MCF 10A (cell line): Measurements from ENCODE around the gene SERPINA9. TPM values are rescaled to one million over a fixed set of nuclear protein-coding genes. Genes with fewer than 3 reads are reported as not detected.

Experiments used
- BruUV-seq: library from RNA; stranded (reverse); fragments of 400-500 nt; replicated peaks from 2 replicates; lab custom pipeline; 2021; lab: Mats Ljungman, UMichigan
- CTCF ChIA-PET: fragments of 300-600 bp; sonication (Branson Sonifier 250); formaldehyde crosslinking; extraction: SDS; loops from one replicate; lab custom pipeline; 2021; ENCODE audit warnings: antibody characterized with exemption, inconsistent platforms; lab: Yijun Ruan, JAX
- POLR2A ChIA-PET: fragments of 300-600, 350-650 bp; sonication (Branson Sonifier 250); formaldehyde crosslinking; extraction: SDS; loops from one replicate; lab custom pipeline; 2020; ENCODE audit warnings: antibody characterized with exemption, inconsistent platforms; lab: Yijun Ruan, JAX
- DNase-seq: peaks from one replicate; pipeline ENCODE4 v3.0.0-alpha.2; 2018; ENCODE audit not compliant: unreplicated experiment
- H3K27ac Mint-ChIP-seq: one replicate; pipeline ENCODE4 v1.8.0; 2022; ENCODE audit warnings: mild to moderate bottlenecking, low read depth, mixed read lengths; ENCODE audit not compliant: unreplicated experiment
- H3K27me3 Mint-ChIP-seq: one replicate; pipeline ENCODE4 v1.8.0; 2022; ENCODE audit warnings: mixed read lengths; ENCODE audit not compliant: insufficient read depth, unreplicated experiment
- H3K36me3 Mint-ChIP-seq: one replicate; pipeline ENCODE4 v1.8.0; 2022; ENCODE audit warnings: mild to moderate bottlenecking, moderate library complexity, mixed read lengths; ENCODE audit not compliant: insufficient read depth, unreplicated experiment
- H3K4me1 Mint-ChIP-seq: one replicate; pipeline ENCODE4 v1.8.0; 2022; ENCODE audit warnings: mixed read lengths; ENCODE audit not compliant: insufficient read depth, unreplicated experiment
- H3K4me3 Mint-ChIP-seq: one replicate; pipeline ENCODE4 v1.8.0; 2022; ENCODE audit warnings: mild to moderate bottlenecking, moderate library complexity, mixed read lengths; ENCODE audit not compliant: unreplicated experiment
- H3K9me3 Mint-ChIP-seq: one replicate; pipeline ENCODE4 v1.8.0; 2022; ENCODE audit warnings: mixed read lengths; ENCODE audit not compliant: unreplicated experiment
- intact Hi-C: fragments of 100-400 bp; cut with micrococcal nuclease; formaldehyde crosslinking; loops from 2 replicates; pipeline ENCODE4 v1.14.1; 2022
- total RNA-seq: library from RNA; stranded (reverse); gene quantifications from 2 replicates; pipeline ENCODE4 v1.2.3, GENCODE V29; 2022
- TF ChIP-seq, protein P1 (sequence below): fragments of 200-600 bp; IDR thresholded peaks from one replicate; pipeline ENCODE4 v1.8.0; 2022; ENCODE audit warnings: antibody characterized with exemption, mild to moderate bottlenecking; ENCODE audit not compliant: unreplicated experiment

Gene SERPINA9
- total RNA-seq, 1 experiment from 2014 or later = not detected

DNA sequence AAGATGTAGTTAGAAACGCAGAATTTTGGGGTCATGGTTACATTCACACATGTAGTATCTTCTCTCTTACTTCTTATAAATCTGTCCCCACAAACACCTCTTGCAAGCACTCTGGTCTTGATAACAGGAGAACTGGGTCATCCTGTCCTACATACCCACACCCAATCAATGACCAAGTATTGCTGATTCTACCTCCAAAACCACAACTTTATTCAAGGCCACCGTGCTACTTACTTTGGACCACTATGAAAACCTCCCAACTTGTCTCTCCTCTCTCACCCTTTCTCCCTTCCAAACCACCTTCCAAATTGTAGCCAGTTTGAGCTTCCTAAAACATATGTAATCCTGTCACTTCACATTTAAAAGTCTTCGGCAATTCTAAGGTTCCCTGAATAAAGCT lies 28.8 kb downstream of the SERPINA9 start:
- intact Hi-C loops = no loop called here
- CTCF ChIA-PET = interaction anchor here (0.6 to 1.3 kb wide), 5 partner anchors 13 to 311 kb away, joined by 3 to 6 read pairs (median 4); no protein-coding TSS in a partner anchor
- no peak for DNase-seq
- Mint-ChIP-seq H3K27ac (no peak overlapping the region), H3K27me3 (peaks cover 34% of the 10 kb centered on the region), H3K4me3 (no peak overlapping the region), H3K4me1 (no peaks in the 10 kb centered on the region), H3K9me3 (no peaks in the 10 kb centered on the region), H3K36me3 (no peaks in the 10 kb centered on the region)
- BruUV-seq = no TSS peak
- POLR2A ChIA-PET = interaction anchor here (0.6 kb wide), 1 partner anchor 163 kb away, joined by 3 read pairs; no protein-coding TSS in a partner anchor
- TF ChIP-seq, protein P1, sequence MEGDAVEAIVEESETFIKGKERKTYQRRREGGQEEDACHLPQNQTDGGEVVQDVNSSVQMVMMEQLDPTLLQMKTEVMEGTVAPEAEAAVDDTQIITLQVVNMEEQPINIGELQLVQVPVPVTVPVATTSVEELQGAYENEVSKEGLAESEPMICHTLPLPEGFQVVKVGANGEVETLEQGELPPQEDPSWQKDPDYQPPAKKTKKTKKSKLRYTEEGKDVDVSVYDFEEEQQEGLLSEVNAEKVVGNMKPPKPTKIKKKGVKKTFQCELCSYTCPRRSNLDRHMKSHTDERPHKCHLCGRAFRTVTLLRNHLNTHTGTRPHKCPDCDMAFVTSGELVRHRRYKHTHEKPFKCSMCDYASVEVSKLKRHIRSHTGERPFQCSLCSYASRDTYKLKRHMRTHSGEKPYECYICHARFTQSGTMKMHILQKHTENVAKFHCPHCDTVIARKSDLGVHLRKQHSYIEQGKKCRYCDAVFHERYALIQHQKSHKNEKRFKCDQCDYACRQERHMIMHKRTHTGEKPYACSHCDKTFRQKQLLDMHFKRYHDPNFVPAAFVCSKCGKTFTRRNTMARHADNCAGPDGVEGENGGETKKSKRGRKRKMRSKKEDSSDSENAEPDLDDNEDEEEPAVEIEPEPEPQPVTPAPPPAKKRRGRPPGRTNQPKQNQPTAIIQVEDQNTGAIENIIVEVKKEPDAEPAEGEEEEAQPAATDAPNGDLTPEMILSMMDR = no peak

DNA sequence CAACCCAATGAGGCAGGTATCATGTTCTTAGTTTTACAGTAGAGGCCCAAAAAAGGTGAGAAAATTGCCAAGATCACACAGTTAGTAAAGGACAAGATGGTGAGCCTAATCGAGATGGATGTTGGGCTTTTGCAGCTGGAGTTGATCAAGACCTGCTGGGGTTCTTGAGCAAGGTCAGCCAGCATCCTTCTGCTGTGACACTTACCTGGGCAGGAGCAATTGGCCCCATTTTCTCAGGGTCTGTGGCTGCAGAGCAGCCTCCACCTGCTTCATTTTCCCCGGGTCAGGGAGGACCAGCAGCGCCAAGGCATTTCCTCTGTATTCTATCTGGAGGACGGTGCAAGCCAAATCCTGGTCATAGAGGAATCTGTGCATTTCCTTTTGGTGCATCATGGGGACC lies 29.9 kb downstream of the SERPINA9 start:
- Mint-ChIP-seq H3K36me3 (no peaks in the 10 kb centered on the region), H3K9me3 (peaks cover 7% of the 10 kb centered on the region), H3K27ac (no peak overlapping the region), H3K4me3 (no peak overlapping the region), H3K27me3 (peaks cover 23% of the 10 kb centered on the region), H3K4me1 (no peaks in the 10 kb centered on the region)
- ChIA-PET POLR2A (no interaction called here), CTCF (interaction anchor here (0.8 to 1.3 kb wide), 4 partner anchors 12 to 310 kb away, joined by 3 to 6 read pairs (median 4); no protein-coding TSS in a partner anchor)
- BruUV-seq = no TSS peak
- TF ChIP-seq, protein P1 = no peak
- DNase-seq = no peak
- intact Hi-C loops = no loop called here

DNA sequence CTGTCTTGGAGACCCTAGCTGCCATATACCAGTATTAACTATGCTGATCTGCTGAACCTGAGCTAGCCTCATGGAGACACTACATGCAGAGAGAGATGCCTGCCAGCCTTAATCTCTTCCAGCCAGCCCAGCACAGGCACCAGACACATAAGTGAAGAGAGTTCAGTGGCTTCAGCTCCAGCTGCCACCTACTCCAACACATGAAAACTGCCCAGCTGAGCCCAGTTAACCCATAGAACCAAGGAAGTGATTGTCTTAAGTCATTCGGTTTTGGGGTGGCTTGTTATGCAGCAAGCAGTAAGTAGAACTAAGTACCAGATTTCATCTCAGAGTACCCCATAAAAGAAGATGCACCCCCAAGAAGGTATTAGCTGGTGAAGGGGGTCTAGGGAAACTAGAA lies 31.0 kb downstream of the SERPINA9 start:
- POLR2A ChIA-PET = no interaction called here
- Mint-ChIP-seq H3K9me3 (peaks cover 7% of the 10 kb centered on the region), H3K4me3 (no peak overlapping the region), H3K4me1 (no peaks in the 10 kb centered on the region), H3K27ac (no peak overlapping the region), H3K36me3 (no peaks in the 10 kb centered on the region), H3K27me3 (peaks cover 12% of the 10 kb centered on the region)
- intact Hi-C loops = no loop called here
- no peak for DNase-seq
- TF ChIP-seq, protein P1 = no peak
- no TSS peak for BruUV-seq
- CTCF ChIA-PET = interaction anchor here (0.6 to 3.2 kb wide), 5 partner anchors 11 to 154 kb away, joined by 3 to 15 read pairs (median 4); no protein-coding TSS in a partner anchor

DNA sequence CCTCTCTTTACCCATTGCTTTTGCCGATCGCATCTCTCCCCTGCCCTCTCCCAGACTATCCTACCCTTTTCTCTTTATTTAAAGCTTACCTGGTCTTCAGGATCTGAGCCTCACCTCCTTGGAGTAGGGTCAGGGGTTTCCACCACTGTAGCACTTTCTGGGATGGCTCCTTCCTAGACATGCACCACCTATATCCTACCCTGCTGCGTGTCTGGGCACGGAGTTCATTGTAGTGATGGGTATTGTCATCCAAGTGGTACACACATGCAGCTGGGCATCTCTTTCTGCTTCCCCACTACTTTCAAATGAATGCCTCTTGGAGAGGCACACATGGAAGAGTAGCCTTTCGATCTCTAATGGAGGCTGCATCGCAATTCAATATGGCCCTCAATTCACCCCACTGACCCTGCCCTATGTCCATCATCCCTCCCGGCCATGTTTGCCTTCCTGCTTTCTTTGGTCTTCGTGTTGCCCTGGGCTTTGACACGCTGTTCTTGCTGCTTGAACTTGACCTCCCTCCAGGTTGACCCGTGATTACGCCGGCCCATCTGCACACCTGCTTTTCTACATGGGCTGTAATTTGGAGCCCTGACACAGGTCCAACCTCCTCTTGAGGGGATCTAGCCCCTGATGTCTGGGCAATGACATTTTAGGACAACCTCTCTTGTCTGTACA lies 34.3 kb downstream of the SERPINA9 start:
- H3K4me3 Mint-ChIP-seq = no peak overlapping the region
- no peaks in the 10 kb centered on the region for H3K27me3 Mint-ChIP-seq
- TF ChIP-seq, protein P1 = no peak
- ChIA-PET CTCF (interaction anchor here (0.7 to 3.2 kb wide), 2 partner anchors 8 to 100 kb away, joined by 3 to 15 read pairs; no protein-coding TSS in a partner anchor), POLR2A (no interaction called here)
- intact Hi-C loops = no loop called here
- H3K36me3 Mint-ChIP-seq = peaks cover 4% of the 10 kb centered on the region
- no peak for DNase-seq
- no peaks in the 10 kb centered on the region for H3K4me1 Mint-ChIP-seq
- H3K9me3 Mint-ChIP-seq = peaks cover 7% of the 10 kb centered on the region
- H3K27ac Mint-ChIP-seq = no peak overlapping the region
- no TSS peak for BruUV-seq
